Activated T-cell treated with anti-CD3 and anti-CD28 coated beads, Interleukin-2, amount 50 U/mL, for 4 hours (primary cell): ENCODE results near the gene ILDR1. TPM values are rescaled to one million over a fixed set of nuclear protein-coding genes. Genes with fewer than 3 reads are reported as not detected.

Experiments used
- ATAC-seq, 2 donors: fragments of 200-7000 bp; cut with Tn5 transposase; one replicate each; pipeline ENCODE4 v1.10.0; 2021
- DNase-seq: peaks from one replicate; pipeline ENCODE4 v3.0.0-alpha.2; 2020
- H3K27me3 Mint-ChIP-seq: one replicate; pipeline ENCODE4 v1.8.0; 2021; ENCODE audit warnings: low read depth, mixed read lengths
- H3K36me3 Mint-ChIP-seq: one replicate; pipeline ENCODE4 v1.8.0; 2022; ENCODE audit warnings: mixed read lengths; ENCODE audit not compliant: insufficient read depth
- H3K4me1 Mint-ChIP-seq: one replicate; pipeline ENCODE4 v1.8.0; 2021; ENCODE audit warnings: low read depth, mixed read lengths
- H3K4me3 Mint-ChIP-seq: one replicate; pipeline ENCODE4 v1.8.0; 2021; ENCODE audit warnings: mild to moderate bottlenecking, moderate library complexity, mixed read lengths
- H3K9me3 Mint-ChIP-seq: one replicate; pipeline ENCODE4 v1.8.0; 2021; ENCODE audit warnings: mixed read lengths
- total RNA-seq, 3 donors: library from RNA; stranded (reverse); gene quantifications; one replicate each; pipeline ENCODE4 v1.2.1, GENCODE V29; 2021

The ILDR1 gene
- total RNA-seq, 3 donors from 2014 or later, result 0.18 TPM; not detected in 2

GRCh38 chr3:122032531-122032930 lies 10.5 kb upstream of the ILDR1 start:
- H3K4me1 Mint-ChIP-seq, result peaks cover 7% of the 10 kb centered on the region
- no peak overlapping the region for H3K4me3 Mint-ChIP-seq
- H3K27me3 Mint-ChIP-seq, result peaks cover 3% of the 10 kb centered on the region
- ATAC-seq (no peak), DNase-seq (no peak)
- H3K9me3 Mint-ChIP-seq, result peaks cover 10% of the 10 kb centered on the region
- H3K36me3 Mint-ChIP-seq, result no peaks in the 10 kb centered on the region

GRCh38 chr3:122031123-122031468 lies 9.0 kb upstream of the ILDR1 start:
- Mint-ChIP-seq H3K27me3 (peaks cover 3% of the 10 kb centered on the region), H3K4me1 (peaks cover 7% of the 10 kb centered on the region), H3K9me3 (peaks cover 7% of the 10 kb centered on the region), H3K36me3 (no peaks in the 10 kb centered on the region), H3K4me3 (no peak overlapping the region)
- ATAC-seq (no peak), DNase-seq (no peak)

- peaks cover 2% of the 10 kb centered on the region for H3K9me3 Mint-ChIP-seq
- ATAC-seq, result peak; percentile 34 to 72
- H3K27me3 Mint-ChIP-seq, result peaks cover 3% of the 10 kb centered on the region
- H3K4me3 Mint-ChIP-seq, result no peak overlapping the region
- DNase-seq, result no peak
- peaks cover 7% of the 10 kb centered on the region for H3K4me1 Mint-ChIP-seq
- no peaks in the 10 kb centered on the region for H3K36me3 Mint-ChIP-seq
Measured at GRCh38 chr3:122030381-122031122, 8.5 kb upstream of the ILDR1 start.

GRCh38 chr3:122025296-122025695 lies 3.2 kb upstream of the ILDR1 start:
- Mint-ChIP-seq H3K9me3 (no peaks in the 10 kb centered on the region), H3K4me1 (peaks cover 4% of the 10 kb centered on the region), H3K27me3 (peaks cover 20% of the 10 kb centered on the region), H3K36me3 (no peaks in the 10 kb centered on the region), H3K4me3 (no peak overlapping the region)
- DNase-seq (no peak), ATAC-seq (no peak)

GRCh38 chr3:122024800-122025199 lies 2.8 kb upstream of the ILDR1 start:
- no peaks in the 10 kb centered on the region for H3K36me3 Mint-ChIP-seq
- ATAC-seq (no peak), DNase-seq (no peak)
- H3K27me3 Mint-ChIP-seq, result peaks cover 24% of the 10 kb centered on the region
- no peaks in the 10 kb centered on the region for H3K9me3 Mint-ChIP-seq
- peaks cover 3% of the 10 kb centered on the region for H3K4me1 Mint-ChIP-seq
- H3K4me3 Mint-ChIP-seq, result no peak overlapping the region

GRCh38 chr3:122023335-122023910 lies 1.4 kb upstream of the ILDR1 start:
- Mint-ChIP-seq H3K36me3 (no peaks in the 10 kb centered on the region), H3K4me3 (no peak overlapping the region), H3K4me1 (peaks cover 3% of the 10 kb centered on the region), H3K9me3 (no peaks in the 10 kb centered on the region), H3K27me3 (peaks cover 29% of the 10 kb centered on the region)
- DNase-seq (no peak), ATAC-seq (no peak)

GRCh38 chr3:122021037-122021436 lies 1.0 kb downstream of the ILDR1 start:
- Mint-ChIP-seq H3K4me3 (no peak overlapping the region), H3K36me3 (no peaks in the 10 kb centered on the region), H3K27me3 (peaks cover 33% of the 10 kb centered on the region), H3K4me1 (peaks cover 3% of the 10 kb centered on the region), H3K9me3 (peaks cover 1% of the 10 kb centered on the region)
- DNase-seq (no peak), ATAC-seq (no peak)

- H3K4me1 Mint-ChIP-seq, result peaks cover 5% of the 10 kb centered on the region
- H3K9me3 Mint-ChIP-seq, result peaks cover 5% of the 10 kb centered on the region
- ATAC-seq (no peak), DNase-seq (no peak)
- no peak overlapping the region for H3K4me3 Mint-ChIP-seq
- H3K27me3 Mint-ChIP-seq, result peaks cover 37% of the 10 kb centered on the region
- H3K36me3 Mint-ChIP-seq, result no peaks in the 10 kb centered on the region
Measured at GRCh38 chr3:122019493-122019892, 2.6 kb downstream of the ILDR1 start.

- peaks cover 2% of the 10 kb centered on the region for H3K4me1 Mint-ChIP-seq
- no peak overlapping the region for H3K4me3 Mint-ChIP-seq
- H3K36me3 Mint-ChIP-seq, result no peaks in the 10 kb centered on the region
- peaks cover 5% of the 10 kb centered on the region for H3K9me3 Mint-ChIP-seq
- peaks cover 13% of the 10 kb centered on the region for H3K27me3 Mint-ChIP-seq
- DNase-seq (no peak), ATAC-seq (peak; percentile 62 to 88)
Measured at GRCh38 chr3:122014741-122015140, 7.3 kb downstream of the ILDR1 start.

GRCh38 chr3:122013448-122013925 lies 8.6 kb downstream of the ILDR1 start:
- Mint-ChIP-seq H3K27me3 (peaks cover 8% of the 10 kb centered on the region), H3K4me3 (no peak overlapping the region)
- ATAC-seq, result no peak

GRCh38 chr3:122012821-122013220 lies 9.2 kb downstream of the ILDR1 start:
- no peak for ATAC-seq
- H3K9me3 Mint-ChIP-seq, result peaks cover 5% of the 10 kb centered on the region

More at GRCh38 chr3:122013448-122013925, 8.6 kb downstream of the ILDR1 start:
- DNase-seq, result no peak
- peaks cover 5% of the 10 kb centered on the region for H3K9me3 Mint-ChIP-seq
- peaks cover 2% of the 10 kb centered on the region for H3K4me1 Mint-ChIP-seq
- H3K36me3 Mint-ChIP-seq, result no peaks in the 10 kb centered on the region

GRCh38 chr3:122011396-122011795 lies 10.7 kb downstream of the ILDR1 start:
- ATAC-seq (no peak), DNase-seq (no peak)
- no peak overlapping the region for H3K4me3 Mint-ChIP-seq
- peaks cover 2% of the 10 kb centered on the region for H3K4me1 Mint-ChIP-seq
- H3K27me3 Mint-ChIP-seq, result peaks cover 5% of the 10 kb centered on the region
- H3K9me3 Mint-ChIP-seq, result peaks cover 5% of the 10 kb centered on the region
- H3K36me3 Mint-ChIP-seq, result no peaks in the 10 kb centered on the region

More at GRCh38 chr3:122012821-122013220, 9.2 kb downstream of the ILDR1 start:
- no peak for DNase-seq
- peaks cover 2% of the 10 kb centered on the region for H3K4me1 Mint-ChIP-seq
- peaks cover 5% of the 10 kb centered on the region for H3K27me3 Mint-ChIP-seq
- H3K4me3 Mint-ChIP-seq, result no peak overlapping the region
- H3K36me3 Mint-ChIP-seq, result no peaks in the 10 kb centered on the region

GRCh38 chr3:122010506-122010905 lies 11.5 kb downstream of the ILDR1 start:
- DNase-seq (no peak), ATAC-seq (no peak)
- Mint-ChIP-seq H3K27me3 (no peaks in the 10 kb centered on the region), H3K4me3 (no peak overlapping the region), H3K9me3 (no peaks in the 10 kb centered on the region), H3K36me3 (no peaks in the 10 kb centered on the region), H3K4me1 (peaks cover 2% of the 10 kb centered on the region)

GRCh38 chr3:122008166-122008565 lies 13.9 kb downstream of the ILDR1 start:
- Mint-ChIP-seq H3K27me3 (peaks cover 9% of the 10 kb centered on the region), H3K36me3 (no peaks in the 10 kb centered on the region), H3K4me1 (peaks cover 9% of the 10 kb centered on the region), H3K4me3 (no peak overlapping the region), H3K9me3 (no peaks in the 10 kb centered on the region)
- ATAC-seq, result no peak
- DNase-seq, result no peak

GRCh38 chr3:122006267-122006666 lies 15.8 kb downstream of the ILDR1 start:
- ATAC-seq, result no peak
- H3K36me3 Mint-ChIP-seq, result no peaks in the 10 kb centered on the region

More at GRCh38 chr3:122006267-122006666, 15.8 kb downstream of the ILDR1 start:
- Mint-ChIP-seq H3K4me3 (no peak overlapping the region), H3K9me3 (no peaks in the 10 kb centered on the region), H3K4me1 (peaks cover 13% of the 10 kb centered on the region), H3K27me3 (peaks cover 19% of the 10 kb centered on the region)
- no peak for DNase-seq
